GM10847 (cell line): ENCODE results near the gene SLC22A2.

Experiments
- POLR2A ChIP-seq: IDR thresholded peaks from 2 replicates; pipeline ENCODE4 v1.6.1; 2011; ENCODE audit not compliant: insufficient read length; ENCODE audit errors: extremely low read depth

The SLC22A2 gene

GRCh38 chr6:160258346-160259142, at the start of gene SLC22A2:
Gene SLC22A2 (minus strand): TSS chr6:160258821. CDS start chr6:160258757, 64 bp downstream.
- no peak for TF ChIP-seq POLR2A

- no peak for TF ChIP-seq POLR2A
These were observed 47.5 kb upstream of the SLC22A2 start for GRCh38 chr6:160305926-160306713.

- no peak for TF ChIP-seq POLR2A
These were observed 45.2 kb upstream of the SLC22A2 start for GRCh38 chr6:160303806-160304205.

GRCh38 chr6:160301339-160301738, 42.7 kb upstream of the SLC22A2 start:
- TF ChIP-seq POLR2A: no peak

- no peak for TF ChIP-seq POLR2A
These were observed 41.6 kb upstream of the SLC22A2 start for GRCh38 chr6:160300076-160300695.

GRCh38 chr6:160299559-160299958, 40.9 kb upstream of the SLC22A2 start:
- no peak for TF ChIP-seq POLR2A

- TF ChIP-seq POLR2A: no peak
These were observed 39.5 kb upstream of the SLC22A2 start for GRCh38 chr6:160298121-160298520.

- TF ChIP-seq POLR2A: no peak
These were observed 38.7 kb upstream of the SLC22A2 start for GRCh38 chr6:160297310-160297709.

- no peak for TF ChIP-seq POLR2A
These were observed 35.2 kb upstream of the SLC22A2 start for GRCh38 chr6:160293844-160294243.

- TF ChIP-seq POLR2A: no peak
These were observed 27.0 kb upstream of the SLC22A2 start for GRCh38 chr6:160285541-160286105.

GRCh38 chr6:160284575-160284974, 26.0 kb upstream of the SLC22A2 start:
- TF ChIP-seq POLR2A: no peak

GRCh38 chr6:160282444-160282843, 23.8 kb upstream of the SLC22A2 start:
- TF ChIP-seq POLR2A: no peak

- TF ChIP-seq POLR2A: no peak
These were observed 21.2 kb upstream of the SLC22A2 start for GRCh38 chr6:160279850-160280249.

- no peak for TF ChIP-seq POLR2A
These were observed 20.2 kb upstream of the SLC22A2 start for GRCh38 chr6:160278786-160279310.

GRCh38 chr6:160278311-160278710, 19.7 kb upstream of the SLC22A2 start:
- no peak for TF ChIP-seq POLR2A
